ENCODE measurements around the gene CGB8.
"Not testable (repeated sequence)": the region's sequence is repeated elsewhere in the genome, so short reads cannot be mapped to it uniquely, and the experiment has no call there.

CGB8 gene

DNA sequence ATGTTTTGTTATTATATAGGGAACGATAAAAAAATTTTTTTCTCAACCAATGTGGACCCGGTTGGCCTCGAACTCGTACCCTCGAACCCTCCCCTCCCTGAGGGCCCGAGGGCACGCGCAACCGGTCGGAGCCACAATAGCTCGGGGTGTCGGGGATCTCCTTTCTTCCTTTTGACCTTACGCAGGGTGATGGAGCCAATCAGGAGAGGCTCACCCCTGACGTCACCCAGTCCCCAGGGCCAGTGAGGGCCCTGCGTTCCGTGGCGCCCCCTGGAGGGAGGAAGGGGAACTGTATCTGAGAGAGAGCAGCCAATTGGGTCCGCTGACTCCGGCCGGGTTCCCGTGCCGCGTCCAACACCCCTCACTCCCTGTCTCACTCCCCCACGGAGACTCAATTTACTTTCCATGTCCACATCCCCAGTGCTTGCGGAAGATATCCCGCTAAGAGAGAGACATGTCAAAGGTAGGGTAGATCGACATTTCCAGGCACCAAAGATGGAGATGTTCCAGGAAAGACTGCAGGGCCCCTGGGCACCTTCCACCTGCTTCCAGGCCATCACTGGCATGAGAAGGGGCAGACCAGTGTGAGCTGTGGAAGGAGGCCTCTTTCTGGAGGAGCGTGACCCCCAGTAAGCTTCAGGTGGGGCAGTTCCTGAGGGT, 17.1 kb downstream of the CGB8 start, which contains the start of gene CGB2:
Gene CGB2 (plus strand): TSS at position 249 of the 660 bp plus-strand sequence. CDS start 206 bp downstream, at position 455.
- not testable (repeated sequence) for H3K4me3 ChIP-seq (ENCODE audit: low read depth, low read length); DNase-seq (ENCODE audit: low read depth)
- TF ChIP-seq, protein P1, sequence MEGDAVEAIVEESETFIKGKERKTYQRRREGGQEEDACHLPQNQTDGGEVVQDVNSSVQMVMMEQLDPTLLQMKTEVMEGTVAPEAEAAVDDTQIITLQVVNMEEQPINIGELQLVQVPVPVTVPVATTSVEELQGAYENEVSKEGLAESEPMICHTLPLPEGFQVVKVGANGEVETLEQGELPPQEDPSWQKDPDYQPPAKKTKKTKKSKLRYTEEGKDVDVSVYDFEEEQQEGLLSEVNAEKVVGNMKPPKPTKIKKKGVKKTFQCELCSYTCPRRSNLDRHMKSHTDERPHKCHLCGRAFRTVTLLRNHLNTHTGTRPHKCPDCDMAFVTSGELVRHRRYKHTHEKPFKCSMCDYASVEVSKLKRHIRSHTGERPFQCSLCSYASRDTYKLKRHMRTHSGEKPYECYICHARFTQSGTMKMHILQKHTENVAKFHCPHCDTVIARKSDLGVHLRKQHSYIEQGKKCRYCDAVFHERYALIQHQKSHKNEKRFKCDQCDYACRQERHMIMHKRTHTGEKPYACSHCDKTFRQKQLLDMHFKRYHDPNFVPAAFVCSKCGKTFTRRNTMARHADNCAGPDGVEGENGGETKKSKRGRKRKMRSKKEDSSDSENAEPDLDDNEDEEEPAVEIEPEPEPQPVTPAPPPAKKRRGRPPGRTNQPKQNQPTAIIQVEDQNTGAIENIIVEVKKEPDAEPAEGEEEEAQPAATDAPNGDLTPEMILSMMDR (IDR thresholded peaks at IDR 0.05; ENCODE audit: low read depth, low read length), result peak; percentile 34

DNA sequence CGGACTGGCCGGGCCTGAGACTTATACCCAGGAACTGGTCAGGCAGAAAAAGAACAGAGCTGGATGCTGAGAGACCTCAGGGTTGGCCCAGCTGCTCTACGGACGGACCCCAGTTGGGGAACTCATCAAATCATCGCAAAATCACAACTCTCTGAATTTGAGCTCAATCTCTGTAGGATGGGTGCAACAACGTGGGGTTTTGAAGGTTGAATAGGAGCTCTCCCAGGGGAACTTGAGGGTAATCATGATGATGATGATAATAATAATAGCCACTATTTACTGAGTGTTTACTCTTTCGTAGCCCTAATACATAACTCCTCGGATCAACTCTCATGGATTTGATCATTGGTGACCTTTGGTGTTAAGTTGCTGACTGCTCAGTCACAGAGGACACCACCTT, 18.6 kb downstream of the CGB8 start:
- not testable (repeated sequence) for H3K4me3 ChIP-seq (ENCODE audit: low read depth, low read length); DNase-seq (ENCODE audit: low read depth)

- not testable (repeated sequence) for H3K4me3 ChIP-seq (ENCODE audit: low read depth, low read length); DNase-seq (ENCODE audit: low read depth)
Observed at GRCh38 chr19:49029749-49030148, 19.2 kb downstream of the CGB8 start.

DNA sequence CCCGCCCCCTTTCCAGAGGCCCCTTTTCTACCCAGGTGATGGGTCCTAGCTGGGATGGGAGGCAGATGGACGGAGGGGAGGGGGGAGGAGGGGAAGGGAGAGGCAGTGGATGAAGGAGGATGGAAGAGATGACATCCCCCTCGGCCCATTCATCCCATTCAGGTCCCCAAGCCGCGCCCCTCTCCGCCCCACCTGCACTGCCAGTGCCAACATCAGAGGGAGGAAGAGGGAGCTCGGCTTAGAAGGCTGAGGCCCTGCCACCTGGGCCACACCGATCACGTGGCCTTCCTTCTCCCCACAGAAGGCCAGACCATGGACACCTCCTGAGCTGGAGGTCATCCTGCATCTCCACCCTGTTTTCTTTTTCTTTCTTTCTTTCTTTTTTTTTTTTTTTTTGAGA, 20.2 kb downstream of the CGB8 start:
- not testable (repeated sequence) for H3K4me3 ChIP-seq (ENCODE audit: low read depth, low read length); DNase-seq (ENCODE audit: low read depth)

GRCh38 chr19:49025599-49025998, 23.3 kb downstream of the CGB8 start:
- not testable (repeated sequence) for DNase-seq (ENCODE audit: low read depth); H3K4me3 ChIP-seq (ENCODE audit: low read depth, low read length)

- H3K4me3 ChIP-seq (ENCODE audit: low read depth, low read length); DNase-seq (ENCODE audit: low read depth): not testable (repeated sequence)
Observed at GRCh38 chr19:49025088-49025487, 23.8 kb downstream of the CGB8 start.

DNA sequence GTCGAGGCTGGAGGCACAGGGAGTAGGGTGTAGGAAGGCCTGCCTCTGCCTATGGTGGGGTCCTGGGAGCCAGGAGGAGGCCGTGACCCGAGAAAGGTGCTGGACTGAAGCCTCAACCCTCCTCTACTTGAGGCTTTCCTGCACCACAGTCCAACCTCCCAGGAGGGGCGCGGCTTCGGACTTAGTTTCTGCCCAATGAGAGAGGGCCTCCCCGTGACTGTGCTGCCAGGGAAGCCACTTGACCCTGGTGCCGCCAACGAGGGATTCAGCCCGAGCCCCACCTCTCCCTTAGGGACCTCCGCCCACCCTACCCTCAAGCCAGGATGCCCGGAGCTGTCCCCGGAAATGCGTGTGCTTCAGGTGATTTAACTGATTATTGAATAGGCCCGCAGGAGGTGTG, 24.7 kb downstream of the CGB8 start, which contains the start of gene CGB3:
Gene CGB3 (minus strand): TSS at position 101 of the 400 bp plus-strand sequence. CDS start 362 bp downstream, outside the sequence.
- H3K4me3 ChIP-seq (ENCODE audit: low read depth, low read length), result not testable (repeated sequence)

DNA sequence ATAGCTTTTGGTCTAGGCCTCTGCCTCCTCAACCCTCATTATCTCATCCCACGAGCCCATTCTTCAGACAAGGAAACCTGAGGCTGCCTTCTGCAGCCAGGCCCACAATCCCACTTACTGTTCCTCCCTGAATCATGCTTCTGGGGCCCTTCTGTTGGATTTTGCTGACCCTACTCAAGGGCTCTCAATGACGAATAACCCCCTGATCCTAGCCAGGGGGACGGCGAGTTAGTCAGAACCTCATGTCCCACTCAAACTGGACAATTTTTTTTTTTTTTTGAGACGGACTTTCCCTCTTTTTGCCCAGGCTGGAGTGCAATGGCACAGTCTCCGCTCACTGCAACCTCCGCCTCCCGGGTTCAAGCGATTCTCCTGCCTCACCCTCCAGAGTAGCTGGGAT, 26.8 kb downstream of the CGB8 start:
- TF ChIP-seq POLR2A (IDR thresholded peaks at IDR 0.05; ENCODE audit: extremely low read depth, insufficient read length), result no peak
- no peak for TF ChIP-seq MAX (IDR thresholded peaks at IDR 0.05; ENCODE audit: low read depth, low read length)
- TF ChIP-seq MYC (IDR thresholded peaks at IDR 0.05; ENCODE audit: low read depth, low read length), result no peak
- TF ChIP-seq, protein P1 (IDR thresholded peaks at IDR 0.05; ENCODE audit: low read depth, low read length), result no peak
- H3K4me3 ChIP-seq (ENCODE audit: low read depth, low read length), result no peak overlapping the region
- DNase-seq (ENCODE audit: low read depth), result no peak

More for the DNA sequence above, 24.7 kb downstream of the CGB8 start, which contains the start of gene CGB3:
- not testable (repeated sequence) for DNase-seq (ENCODE audit: low read depth)

- peak; percentile 47 for DNase-seq (ENCODE audit: low read depth)
Observed at GRCh38 chr19:49020931-49021895, 27.7 kb downstream of the CGB8 start.

More at GRCh38 chr19:49020931-49021895, 27.7 kb downstream of the CGB8 start:
- no peak overlapping the region for H3K4me3 ChIP-seq (ENCODE audit: low read depth, low read length)
- TF ChIP-seq, protein P1 (IDR thresholded peaks at IDR 0.05; ENCODE audit: low read depth, low read length), result no peak
- no peak for TF ChIP-seq MAX (IDR thresholded peaks at IDR 0.05; ENCODE audit: low read depth, low read length)
- TF ChIP-seq POLR2A (IDR thresholded peaks at IDR 0.05; ENCODE audit: extremely low read depth, insufficient read length), result no peak
- TF ChIP-seq MYC (IDR thresholded peaks at IDR 0.05; ENCODE audit: low read depth, low read length), result no peak
